Keratinocyte (primary cell): Measurements from ENCODE around the gene TMEM176B. TPM values are rescaled to one million over a fixed set of nuclear protein-coding genes. Genes with fewer than 3 reads are reported as not detected.

Experiments used
- DNase-seq: peaks from one replicate; pipeline ENCODE4 v3.0.0-alpha.2; 2011; ENCODE audit warnings: low read depth, missing footprints, low spot score
- FAIRE-seq: peaks from 2 replicates; lab custom pipeline; 2011; peaks lifted over from hg19 to GRCh38; lab: Jason Lieb, UNC
- H2AFZ ChIP-seq: 2 replicates; pipeline ENCODE4 v1.6.0; 2012; ENCODE audit warnings: low read length, control low read depth, inconsistent platforms; ENCODE audit not compliant: control insufficient read depth
- H3K27ac ChIP-seq: 2 replicates; pipeline ENCODE4 v1.5.1; 2011; ENCODE audit warnings: low read length; ENCODE audit not compliant: control insufficient read depth, insufficient read depth
- H3K27me3 ChIP-seq: 3 replicates; pipeline ENCODE4 v1.6.0; 2011; ENCODE audit warnings: low read length; ENCODE audit not compliant: control insufficient read depth, insufficient read depth; ENCODE audit errors: extremely low read depth
- H3K36me3 ChIP-seq, 2 experiments: 2 replicates in 1 of 2; 3 replicates in 1 of 2; pipeline ENCODE4 v1.5.1; 2011; ENCODE audit warnings: low read length in 2 of 2, mild to moderate bottlenecking in 1 of 2; ENCODE audit not compliant: control insufficient read depth in 2 of 2, insufficient read depth in 2 of 2; ENCODE audit errors: extremely low read depth in 1 of 2
- H3K4me1 ChIP-seq: 3 replicates; pipeline ENCODE4 v1.5.1; 2011; ENCODE audit warnings: low read length; ENCODE audit not compliant: control insufficient read depth, insufficient read depth; ENCODE audit errors: extremely low read depth
- H3K4me2 ChIP-seq: 3 replicates; pipeline ENCODE4 v1.6.0; 2011; ENCODE audit warnings: low read depth, low read length; ENCODE audit not compliant: control insufficient read depth, insufficient read depth; ENCODE audit errors: extremely low read depth
- H3K4me3 ChIP-seq, 3 experiments: fragments of 200-600 bp in 1 of 3; sonication (generic) in 1 of 3; 2 replicates in 2 of 3; 3 replicates in 1 of 3; pipeline ENCODE4 v1.5.1; 2011 to 2016; ENCODE audit warnings: low read length in 3 of 3, mild to moderate bottlenecking in 3 of 3, control low read depth in 2 of 3, inconsistent platforms in 1 of 3, low read depth in 1 of 3, mixed read lengths in 1 of 3, mixed run types in 1 of 3, moderate library complexity in 1 of 3; ENCODE audit not compliant: control insufficient read depth in 2 of 3, insufficient read depth in 2 of 3; ENCODE audit errors: extremely low read depth in 1 of 3
- H3K79me2 ChIP-seq: 2 replicates; pipeline ENCODE4 v1.6.0; 2012; ENCODE audit warnings: low read length; ENCODE audit not compliant: control insufficient read depth, insufficient read depth
- H3K9ac ChIP-seq: 3 replicates; pipeline ENCODE4 v1.6.0; 2011; ENCODE audit warnings: low read length; ENCODE audit not compliant: control insufficient read depth, insufficient read depth; ENCODE audit errors: extremely low read depth
- H3K9me1 ChIP-seq: 3 replicates; pipeline ENCODE4 v1.6.0; 2011; ENCODE audit warnings: low read length; ENCODE audit not compliant: control insufficient read depth, insufficient read depth; ENCODE audit errors: extremely low read depth
- H3K9me3 ChIP-seq: 2 replicates; pipeline ENCODE4 v1.5.1; 2012; ENCODE audit warnings: low read depth, low read length; ENCODE audit not compliant: control insufficient read depth
- H4K20me1 ChIP-seq: 3 replicates; pipeline ENCODE4 v1.6.0; 2011; ENCODE audit warnings: low read length; ENCODE audit not compliant: control insufficient read depth, insufficient read depth; ENCODE audit errors: extremely low read depth
- EZH2 ChIP-seq: IDR thresholded peaks from one replicate; pipeline ENCODE4 v1.6.1; 2012; ENCODE audit warnings: inconsistent platforms, mild to moderate bottlenecking, low read length, moderate library complexity
- dilution Hi-C: fragments of 300-500 bp; cut with MboI; formaldehyde crosslinking; loops from one replicate; pipeline ENCODE4 v1.7.0; 2020; ENCODE audit warnings: low sequenced_read_pairs; ENCODE audit not compliant: extremely low pct_ligation_motif_present
- polyA plus RNA-seq, 5 experiments: library from polyadenylated mRNA; depleted of rRNA in 3 of 5; stranded (reverse) in 3 of 5; stranded (forward) in 1 of 5; unstranded in 1 of 5; fragments of >200 nt; gene quantifications; 1 replicate in 1 of 5; 2 replicates in 3 of 5; 3 replicates in 1 of 5; pipeline versions ENCODE4 v1.2.1 to v1.2.3, GENCODE V29; 2011 to 2012; ENCODE audit warnings: missing spikeins in 2 of 5, low read depth in 1 of 5, low replicate concordance in 1 of 5
- TF ChIP-seq, protein P1 (sequence below), 3 experiments: IDR thresholded peaks in 1 of 3; conservative IDR thresholded peaks in 1 of 3; optimal IDR thresholded peaks in 1 of 3; 2 replicates in 2 of 3; 3 replicates in 1 of 3; pipeline versions ENCODE3 to v1.5.1; 2011; ENCODE audit warnings: low read length in 3 of 3, mild to moderate bottlenecking in 3 of 3, moderate library complexity in 2 of 3, control low read depth in 1 of 3, inconsistent platforms in 1 of 3; ENCODE audit not compliant: insufficient read depth in 2 of 3; ENCODE audit errors: extremely low read depth in 1 of 3

Gene TMEM176B
- polyA plus RNA-seq, 1 donor (not counting 4 experiments of a cell fraction or from before 2014, with no cell fraction given), result not detected

DNA sequence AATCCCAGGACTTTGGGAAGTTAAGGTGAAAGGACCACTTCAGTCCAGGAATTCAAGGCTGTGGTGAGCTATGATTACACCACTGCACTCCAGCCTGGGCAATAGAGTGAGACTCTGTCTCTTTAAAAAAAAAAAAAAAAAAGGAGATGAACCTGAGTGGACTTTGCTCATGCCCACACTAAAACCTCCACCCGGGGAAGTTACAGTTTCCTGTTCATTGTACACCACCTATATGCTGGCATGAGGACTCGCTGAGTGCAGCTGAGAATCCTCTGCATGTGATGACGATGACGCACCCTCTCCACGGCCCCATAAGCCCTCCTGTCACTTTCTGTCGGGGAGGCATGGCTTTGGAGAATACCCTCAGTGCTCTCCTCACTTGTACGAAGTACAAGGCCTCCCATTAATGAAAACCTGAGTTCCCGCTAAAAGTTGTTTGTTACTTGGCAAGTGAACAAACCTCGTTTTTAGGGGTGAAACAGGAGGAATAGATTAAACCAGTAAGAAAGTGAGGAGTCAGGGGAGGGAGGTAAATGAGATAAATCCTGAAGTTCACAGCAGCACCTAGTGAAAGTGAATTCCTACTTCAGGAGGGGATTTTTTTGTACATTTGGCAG, 15.9 kb downstream of the TMEM176B start:
- Histone ChIP-seq H3K27me3 (peaks cover 7% of the 10 kb centered on the region), H3K4me3 (no peak overlapping the region), H3K36me3 (no peaks in the 10 kb centered on the region), H3K4me1 (no peaks in the 10 kb centered on the region), H2AFZ (no peak overlapping the region), H3K79me2 (no peaks in the 10 kb centered on the region), H3K9ac (no peak overlapping the region), H3K9me1 (no peaks in the 10 kb centered on the region), H4K20me1 (no peaks in the 10 kb centered on the region), H3K9me3 (no peaks in the 10 kb centered on the region), H3K27ac (no peak overlapping the region), H3K4me2 (no peak overlapping the region)
- no peak for FAIRE-seq
- no peak for DNase-seq
- dilution Hi-C loops, result no loop called here
- TF ChIP-seq EZH2, result no peak

DNA sequence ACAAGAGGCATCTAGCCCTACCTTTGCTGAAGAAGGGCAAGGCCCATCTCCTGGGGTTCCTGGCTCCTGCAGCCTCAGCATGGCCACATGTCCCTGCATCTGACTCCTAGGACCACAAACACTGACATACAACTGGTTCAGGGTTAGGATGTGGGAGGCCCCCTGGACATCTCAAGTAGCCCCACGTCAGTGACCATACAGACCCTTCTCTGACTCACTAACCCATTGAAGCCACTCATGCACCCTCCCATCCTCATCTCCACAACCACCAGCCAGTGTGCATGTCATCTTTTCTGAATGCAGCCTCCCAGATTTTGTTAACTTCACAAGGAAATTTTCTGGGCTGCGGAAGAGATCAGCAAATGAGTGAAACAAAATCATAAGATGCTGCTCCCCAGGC, 18.2 kb downstream of the TMEM176B start:
- Histone ChIP-seq H3K27me3 (peaks cover 2% of the 10 kb centered on the region), H4K20me1 (no peaks in the 10 kb centered on the region), H3K4me3 (no peak overlapping the region), H3K36me3 (no peaks in the 10 kb centered on the region), H2AFZ (no peak overlapping the region), H3K9me1 (no peaks in the 10 kb centered on the region), H3K4me1 (no peaks in the 10 kb centered on the region), H3K27ac (no peak overlapping the region), H3K4me2 (no peak overlapping the region), H3K9me3 (no peaks in the 10 kb centered on the region), H3K79me2 (no peaks in the 10 kb centered on the region), H3K9ac (no peak overlapping the region)
- FAIRE-seq (no peak), DNase-seq (no peak)
- dilution Hi-C loops, result no loop called here
- TF ChIP-seq, protein P1, sequence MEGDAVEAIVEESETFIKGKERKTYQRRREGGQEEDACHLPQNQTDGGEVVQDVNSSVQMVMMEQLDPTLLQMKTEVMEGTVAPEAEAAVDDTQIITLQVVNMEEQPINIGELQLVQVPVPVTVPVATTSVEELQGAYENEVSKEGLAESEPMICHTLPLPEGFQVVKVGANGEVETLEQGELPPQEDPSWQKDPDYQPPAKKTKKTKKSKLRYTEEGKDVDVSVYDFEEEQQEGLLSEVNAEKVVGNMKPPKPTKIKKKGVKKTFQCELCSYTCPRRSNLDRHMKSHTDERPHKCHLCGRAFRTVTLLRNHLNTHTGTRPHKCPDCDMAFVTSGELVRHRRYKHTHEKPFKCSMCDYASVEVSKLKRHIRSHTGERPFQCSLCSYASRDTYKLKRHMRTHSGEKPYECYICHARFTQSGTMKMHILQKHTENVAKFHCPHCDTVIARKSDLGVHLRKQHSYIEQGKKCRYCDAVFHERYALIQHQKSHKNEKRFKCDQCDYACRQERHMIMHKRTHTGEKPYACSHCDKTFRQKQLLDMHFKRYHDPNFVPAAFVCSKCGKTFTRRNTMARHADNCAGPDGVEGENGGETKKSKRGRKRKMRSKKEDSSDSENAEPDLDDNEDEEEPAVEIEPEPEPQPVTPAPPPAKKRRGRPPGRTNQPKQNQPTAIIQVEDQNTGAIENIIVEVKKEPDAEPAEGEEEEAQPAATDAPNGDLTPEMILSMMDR (optimal IDR thresholded peaks at IDR 0.05 in 1 of 3, IDR thresholded peaks at IDR 0.05 in 1 of 3, conservative IDR thresholded peaks at IDR 0.05 in 1 of 3; ENCODE audit: extremely low read depth in 1 of 3, insufficient read depth in 2 of 3, low read length in 3 of 3), result no peak
- TF ChIP-seq EZH2, result no peak

DNA sequence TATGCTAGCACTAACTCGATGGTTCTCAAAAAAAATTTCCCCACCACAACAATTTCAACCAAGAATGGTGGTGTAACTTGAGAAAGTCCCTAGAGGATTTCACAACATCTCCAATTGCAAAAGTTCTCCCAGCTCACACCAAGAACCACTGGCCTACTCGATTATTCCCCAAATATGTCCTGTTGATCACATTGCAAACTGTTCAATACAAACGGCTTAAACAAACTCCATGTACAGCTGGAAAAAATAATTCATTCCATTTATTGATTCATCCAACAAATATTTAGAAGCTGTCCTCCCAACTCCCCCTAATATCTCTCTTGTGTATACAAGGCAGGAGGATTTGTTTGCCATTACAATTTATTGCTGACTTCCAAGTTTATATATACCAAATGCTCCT, 19.1 kb downstream of the TMEM176B start:
- no peak overlapping the region for H3K27ac ChIP-seq
- H3K4me2 ChIP-seq, result no peak overlapping the region
- dilution Hi-C loops, result no loop called here
- H3K27me3 ChIP-seq, result peaks cover 2% of the 10 kb centered on the region
- no peaks in the 10 kb centered on the region for H3K4me1 ChIP-seq
- H4K20me1 ChIP-seq, result no peaks in the 10 kb centered on the region
- no peak overlapping the region for H2AFZ ChIP-seq
- H3K9me3 ChIP-seq, result no peaks in the 10 kb centered on the region
- no peaks in the 10 kb centered on the region for H3K79me2 ChIP-seq
- no peak for FAIRE-seq
- DNase-seq, result no peak
- H3K4me3 ChIP-seq, result no peak overlapping the region
- no peaks in the 10 kb centered on the region for H3K9me1 ChIP-seq
- H3K36me3 ChIP-seq, result no peaks in the 10 kb centered on the region
- no peak overlapping the region for H3K9ac ChIP-seq
- no peak for TF ChIP-seq EZH2
